MCF 10A (cell line): Measurements from ENCODE around the gene TFDP3. TPM values are rescaled to one million over a fixed set of nuclear protein-coding genes. Genes with fewer than 3 reads are reported as not detected.

ENCODE experiments used
- BruUV-seq: library from RNA; stranded (reverse); fragments of 400-500 nt; replicated peaks from 2 replicates; lab custom pipeline; 2021; lab: Mats Ljungman, UMichigan
- CTCF ChIA-PET: fragments of 300-600 bp; sonication (Branson Sonifier 250); formaldehyde crosslinking; extraction: SDS; loops from one replicate; lab custom pipeline; 2021; ENCODE audit warnings: antibody characterized with exemption, inconsistent platforms; lab: Yijun Ruan, JAX
- POLR2A ChIA-PET: fragments of 300-600, 350-650 bp; sonication (Branson Sonifier 250); formaldehyde crosslinking; extraction: SDS; loops from one replicate; lab custom pipeline; 2020; ENCODE audit warnings: antibody characterized with exemption, inconsistent platforms; lab: Yijun Ruan, JAX
- DNase-seq: peaks from one replicate; pipeline ENCODE4 v3.0.0-alpha.2; 2018; ENCODE audit not compliant: unreplicated experiment
- H3K27ac Mint-ChIP-seq: one replicate; pipeline ENCODE4 v1.8.0; 2022; ENCODE audit warnings: mild to moderate bottlenecking, low read depth, mixed read lengths; ENCODE audit not compliant: unreplicated experiment
- H3K27me3 Mint-ChIP-seq: one replicate; pipeline ENCODE4 v1.8.0; 2022; ENCODE audit warnings: mixed read lengths; ENCODE audit not compliant: insufficient read depth, unreplicated experiment
- H3K36me3 Mint-ChIP-seq: one replicate; pipeline ENCODE4 v1.8.0; 2022; ENCODE audit warnings: mild to moderate bottlenecking, moderate library complexity, mixed read lengths; ENCODE audit not compliant: insufficient read depth, unreplicated experiment
- H3K4me1 Mint-ChIP-seq: one replicate; pipeline ENCODE4 v1.8.0; 2022; ENCODE audit warnings: mixed read lengths; ENCODE audit not compliant: insufficient read depth, unreplicated experiment
- H3K4me3 Mint-ChIP-seq: one replicate; pipeline ENCODE4 v1.8.0; 2022; ENCODE audit warnings: mild to moderate bottlenecking, moderate library complexity, mixed read lengths; ENCODE audit not compliant: unreplicated experiment
- H3K9me3 Mint-ChIP-seq: one replicate; pipeline ENCODE4 v1.8.0; 2022; ENCODE audit warnings: mixed read lengths; ENCODE audit not compliant: unreplicated experiment
- CTCF ChIP-seq: fragments of 200-600 bp; IDR thresholded peaks from one replicate; pipeline ENCODE4 v1.8.0; 2022; ENCODE audit warnings: antibody characterized with exemption, mild to moderate bottlenecking; ENCODE audit not compliant: unreplicated experiment
- intact Hi-C: fragments of 100-400 bp; cut with micrococcal nuclease; formaldehyde crosslinking; loops from 2 replicates; pipeline ENCODE4 v1.14.1; 2022
- total RNA-seq: library from RNA; stranded (reverse); gene quantifications from 2 replicates; pipeline ENCODE4 v1.2.3, GENCODE V29; 2022

The TFDP3 gene
- total RNA-seq, 1 experiment from 2014 or later: not detected

DNA sequence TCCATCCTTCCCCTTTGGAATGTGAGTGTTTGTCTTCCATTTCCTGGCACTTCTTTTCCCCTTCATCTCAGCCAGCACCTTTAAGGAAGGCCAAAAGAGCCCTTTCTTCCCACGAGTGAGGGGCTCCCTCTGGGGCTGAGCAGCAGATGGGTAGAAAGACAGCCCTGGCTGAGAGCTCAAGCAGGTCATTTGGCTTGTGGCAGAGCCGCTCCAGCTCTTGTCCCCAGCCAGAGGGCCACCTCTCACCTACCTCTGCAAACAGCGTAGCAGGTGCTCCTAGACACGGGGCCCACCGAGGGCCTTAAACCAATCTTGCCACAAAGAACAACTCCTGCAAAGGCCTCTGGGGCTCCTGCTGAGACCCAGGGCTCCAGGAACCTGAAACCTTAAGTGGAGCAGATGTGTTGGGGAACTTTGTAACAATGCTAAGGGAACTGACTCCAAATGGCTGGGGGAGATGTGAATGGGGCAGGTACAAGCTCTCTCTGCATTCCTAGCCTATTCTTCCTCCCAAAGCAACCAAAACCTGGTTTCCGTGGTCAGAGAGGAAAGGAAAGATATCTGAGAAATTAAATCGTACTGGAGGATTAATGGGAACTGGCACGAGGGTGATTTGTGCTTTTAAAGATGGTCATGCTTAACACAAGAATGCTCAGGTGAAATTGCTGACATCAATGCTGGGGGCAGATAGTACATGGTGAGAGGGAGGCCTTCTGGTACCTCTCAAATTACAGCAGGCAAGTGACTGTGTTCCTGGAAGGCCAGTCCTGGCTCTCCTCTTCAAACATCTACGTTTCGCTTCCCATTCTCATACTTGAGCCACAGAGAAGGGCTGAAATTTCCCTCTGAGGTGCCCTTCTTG, 27.0 kb downstream of the TFDP3 start:
- DNase-seq: no peak
- no peak for TF ChIP-seq CTCF
- ChIA-PET CTCF (no interaction called here), POLR2A (no interaction called here)
- BruUV-seq: no TSS peak
- H3K27me3 Mint-ChIP-seq: peaks cover 41% of the 10 kb centered on the region
- H3K4me3 Mint-ChIP-seq: no peak overlapping the region
- no peaks in the 10 kb centered on the region for H3K4me1 Mint-ChIP-seq
- H3K9me3 Mint-ChIP-seq: no peaks in the 10 kb centered on the region
- H3K36me3 Mint-ChIP-seq: no peaks in the 10 kb centered on the region
- no peak overlapping the region for H3K27ac Mint-ChIP-seq
- intact Hi-C loops: no loop called here

DNA sequence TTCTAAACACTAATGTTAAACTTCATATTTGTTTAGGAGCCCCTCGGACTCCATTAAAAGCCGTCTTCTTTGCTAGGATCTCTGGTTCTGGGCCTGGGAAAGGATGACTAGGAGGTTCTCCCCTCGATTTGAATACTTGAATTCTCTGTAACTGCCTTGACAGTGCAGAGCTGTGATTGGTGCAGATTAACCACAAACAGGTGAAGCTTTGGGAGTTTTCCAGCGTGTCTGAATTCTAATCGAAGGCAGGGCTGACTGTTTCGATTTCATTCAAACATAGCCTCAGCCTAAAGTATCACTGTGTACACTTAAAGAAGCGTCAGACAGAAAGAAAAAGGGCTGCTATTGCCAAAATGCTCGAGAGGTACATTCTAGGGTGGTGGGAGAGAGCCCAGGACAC, 29.0 kb downstream of the TFDP3 start:
- CTCF ChIA-PET: interaction anchor here (1.3 kb wide), 1 partner anchor 16 kb away, joined by 3 read pairs; no protein-coding TSS in a partner anchor
- Mint-ChIP-seq H3K4me1 (no peaks in the 10 kb centered on the region), H3K9me3 (no peaks in the 10 kb centered on the region), H3K27me3 (peaks cover 57% of the 10 kb centered on the region), H3K27ac (no peak overlapping the region), H3K36me3 (no peaks in the 10 kb centered on the region), H3K4me3 (no peak overlapping the region)
- no peak for DNase-seq
- BruUV-seq: no TSS peak
- TF ChIP-seq CTCF: no peak
- intact Hi-C loops: no loop called here
- POLR2A ChIA-PET: no interaction called here

- no peak for TF ChIP-seq CTCF
- Mint-ChIP-seq H3K4me3 (no peak overlapping the region), H3K27ac (no peak overlapping the region), H3K9me3 (no peaks in the 10 kb centered on the region), H3K27me3 (peaks cover 62% of the 10 kb centered on the region), H3K4me1 (no peaks in the 10 kb centered on the region), H3K36me3 (no peaks in the 10 kb centered on the region)
- ChIA-PET CTCF (no interaction called here), POLR2A (no interaction called here)
- BruUV-seq: no TSS peak
- no peak for DNase-seq
- intact Hi-C loops: no loop called here
These were observed 29.5 kb downstream of the TFDP3 start for GRCh38 chrX:133188631-133189030.

DNA sequence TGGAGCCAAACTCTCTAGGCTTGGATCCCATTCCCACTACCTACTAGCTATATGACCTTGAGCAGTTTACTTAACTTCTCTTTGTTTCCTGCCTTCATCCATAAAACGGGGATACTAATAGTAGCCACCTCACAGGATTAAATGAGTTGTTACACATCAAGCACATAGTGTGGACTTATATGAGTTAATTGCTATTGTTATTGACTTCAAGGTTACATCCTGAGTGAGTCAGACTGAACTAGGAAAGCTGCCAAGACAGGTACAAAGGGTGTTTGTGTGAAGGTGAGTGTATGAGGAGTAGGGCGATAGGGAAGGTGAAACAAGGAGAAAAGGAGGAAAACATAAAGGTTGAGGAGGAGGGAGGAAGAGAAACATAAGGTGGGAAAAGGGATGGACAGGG, 32.2 kb downstream of the TFDP3 start:
- peak; percentile 72 for DNase-seq
- no TSS peak for BruUV-seq
- Mint-ChIP-seq H3K4me1 (no peaks in the 10 kb centered on the region), H3K9me3 (no peaks in the 10 kb centered on the region), H3K27ac (no peak overlapping the region), H3K36me3 (no peaks in the 10 kb centered on the region), H3K4me3 (no peak overlapping the region), H3K27me3 (peaks cover 68% of the 10 kb centered on the region)
- no peak for TF ChIP-seq CTCF
- ChIA-PET CTCF (interaction anchor here (1.2 to 1.4 kb wide), 2 partner anchors 14 to 139 kb away, joined by 3 to 4 read pairs; no protein-coding TSS in a partner anchor), POLR2A (interaction anchor here (0.5 kb wide), 1 partner anchor 460 kb away, joined by 4 read pairs; no protein-coding TSS in a partner anchor)
- intact Hi-C loops: no loop called here
